ENCODE data around the gene ZNF263. TPM values are rescaled to one million over a fixed set of nuclear protein-coding genes. Genes with fewer than 3 reads are reported as not detected.
A peak's percentile ranks its signal among the peaks of the same experiment; 100 is the strongest.

ZNF263 gene
- total and polyA plus RNA-seq, 2 of the 13 experiments (the other 11 are each of a cell fraction or from before 2014, with no cell fraction given): 10.2 to 41.2 TPM

DNA sequence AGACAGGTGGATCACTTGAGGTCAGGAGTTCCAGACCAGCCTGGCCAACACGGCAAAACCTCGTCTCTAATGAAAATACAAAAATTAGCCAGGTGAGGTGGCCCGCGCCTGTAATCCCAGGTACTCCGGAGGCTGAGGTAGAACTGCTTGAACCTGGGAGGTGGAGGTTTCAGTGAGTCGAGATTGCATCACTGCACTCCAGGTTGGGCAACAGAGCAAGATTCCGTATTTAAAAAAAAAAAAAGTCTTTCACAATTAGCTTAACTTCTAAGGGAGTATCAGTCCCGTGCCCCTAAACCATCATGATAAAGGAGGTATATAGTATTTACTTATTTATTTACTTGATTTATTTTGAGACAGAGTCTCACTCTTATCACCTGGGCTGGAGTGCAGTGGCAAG, 23.5 kb upstream of the ZNF263 start:
- Histone ChIP-seq H3K27ac (ENCODE audit: extremely low read length, insufficient read depth, low read length) (no peak overlapping the region), H2AFZ (ENCODE audit: low read length) (no peak overlapping the region), H3K4me1 (ENCODE audit: insufficient read depth, low read length) (peaks cover 66% of the 10 kb centered on the region), H3K4me2 (ENCODE audit: low read depth, low read length) (peak overlapping the region; percentile 81), H3K27me3 (ENCODE audit: control insufficient read depth in 1 of 2, insufficient read depth in 2 of 2, low read length in 2 of 2) (peaks cover 7 to 22% of the 10 kb centered on the region in 2 experiments; a peak in 4 of 5 replicates), H3K79me2 (ENCODE audit: insufficient read depth, low read length) (no peaks in the 10 kb centered on the region), H3K4me3 (replicated peaks in 1 of 3; ENCODE audit: insufficient read depth in 1 of 3, low read depth in 2 of 3, low read length in 3 of 3) (peak overlapping the region; percentile 26 to 57 (median 48)), H3K9me3 (ENCODE audit: low read length) (no peaks in the 10 kb centered on the region), H3K9ac (ENCODE audit: insufficient read depth, low read depth, low read length) (no peak overlapping the region), H4K20me1 (ENCODE audit: insufficient read depth, low read length) (no peaks in the 10 kb centered on the region), H3K36me3 (replicated peaks in 1 of 2; ENCODE audit: control insufficient read depth in 1 of 2, insufficient read depth in 2 of 2, low read length in 2 of 2) (no peaks in the 10 kb centered on the region)
- in situ Hi-C loops (cut with HindIII; ENCODE audit: extremely low pct_ligation_motif_present, low pct_unique_long_range_greater_than_20kb) (no loop called here), intact Hi-C loops (cut with micrococcal nuclease; ENCODE audit: unreplicated experiment) (loop anchor here (5.0 kb wide), 1 partner anchor 68 kb away; no protein-coding TSS in a partner anchor)
- ChIA-PET POLR2A (interaction anchor here (1.2 to 2.4 kb wide), 4 partner anchors 10 to 184 kb away, joined by 3 to 9 read pairs (median 6); partner anchors contain the start of genes NAA60, ZNF263 and ZNF597), CTCF (ENCODE audit: low intra/inter-chr PET ratio, low total read pairs) (no interaction called here)
- no peak for ATAC-seq
- 0% methylated on average over 8 of the region's 8 CpGs for WGBS (ENCODE audit: low lambda C conversion rate)
- DNase-seq (ENCODE audit: low spot score): no peak
- FAIRE-seq: peak; percentile 30
- no TSS peak for BruUV-seq (replicated peaks)
- TF ChIP-seq NCOA2 (CRISPR knock-in tag; IDR thresholded peaks at IDR 0.05): no peak
- peak; percentile 87 for TF ChIP-seq CEBPG (CRISPR knock-in tag; IDR thresholded peaks at IDR 0.05)
- no peak for TF ChIP-seq SNAPC4 (CRISPR knock-in tag; IDR thresholded peaks at IDR 0.05)
- no peak for TF ChIP-seq ASH2L (IDR thresholded peaks at IDR 0.05; ENCODE audit: insufficient read length, low read depth, low read length)
- TF ChIP-seq ZNF362 (CRISPR knock-in tag; IDR thresholded peaks at IDR 0.05; ENCODE audit: borderline replicate concordance): peak; percentile 36; the same call in 1 of the 2 replicates
- no peak for TF ChIP-seq ZNF432 (CRISPR knock-in tag; IDR thresholded peaks at IDR 0.05; ENCODE audit: borderline replicate concordance)
- TF ChIP-seq PRDM4 (CRISPR knock-in tag; IDR thresholded peaks at IDR 0.05; ENCODE audit: borderline replicate concordance): no peak
- TF ChIP-seq SALL2 (CRISPR knock-in tag; IDR thresholded peaks at IDR 0.05): no peak
- TF ChIP-seq NAIF1 (CRISPR knock-in tag; IDR thresholded peaks at IDR 0.05; ENCODE audit: borderline replicate concordance): 0 out of 2 replicates have a peak, but pooled peaks have one; percentile 41
- no peak for TF ChIP-seq ZNF660 (CRISPR knock-in tag; IDR thresholded peaks at IDR 0.05; ENCODE audit: borderline replicate concordance, low read depth)
- TF ChIP-seq KLF12 (CRISPR knock-in tag; IDR thresholded peaks at IDR 0.05; ENCODE audit: borderline replicate concordance): no peak
- TF ChIP-seq ZNF460 (CRISPR knock-in tag; IDR thresholded peaks at IDR 0.05; ENCODE audit: borderline replicate concordance): peak; percentile 45; the same call in 1 of the 2 replicates
- TF ChIP-seq ZNF292 (CRISPR knock-in tag; IDR thresholded peaks at IDR 0.05; ENCODE audit: borderline replicate concordance, low read depth): no peak
- no peak for TF ChIP-seq ZNF235 (CRISPR knock-in tag; IDR thresholded peaks at IDR 0.05; ENCODE audit: borderline replicate concordance)

All from HepG2 (cell line).